GM21423 (cell line): Measurements from ENCODE around the gene PRKCH.
A peak's percentile ranks its signal among the peaks of the same experiment; 100 is the strongest.

Source experiments
- ATAC-seq: cut with Tn5 transposase; IDR thresholded peaks from one replicate; pipeline ENCODE4 v1.9.1; 2021; ENCODE audit warnings: mild to moderate bottlenecking, moderate library complexity; ENCODE audit not compliant: unreplicated experiment

PRKCH gene

GRCh38 chr14:61470261-61470960 lies 149.0 kb downstream of the PRKCH start:
- no peak for ATAC-seq

GRCh38 chr14:61470961-61471293 lies 149.5 kb downstream of the PRKCH start:
- ATAC-seq, result no peak

GRCh38 chr14:61471297-61472005 lies 150.1 kb downstream of the PRKCH start:
- ATAC-seq, result no peak

GRCh38 chr14:61472011-61472672 lies 150.8 kb downstream of the PRKCH start:
- ATAC-seq, result no peak

- ATAC-seq, result no peak
Measured at GRCh38 chr14:61472801-61473376, 151.5 kb downstream of the PRKCH start.

GRCh38 chr14:61474015-61474414 lies 152.6 kb downstream of the PRKCH start:
- ATAC-seq, result no peak

- no peak for ATAC-seq
Measured at GRCh38 chr14:61474701-61475100, 153.3 kb downstream of the PRKCH start.

GRCh38 chr14:61475316-61475715 lies 153.9 kb downstream of the PRKCH start:
- no peak for ATAC-seq

GRCh38 chr14:61476105-61476753 lies 154.8 kb downstream of the PRKCH start:
- peak; percentile 14 for ATAC-seq

- peak; percentile 24 for ATAC-seq
Measured at GRCh38 chr14:61476754-61477410, 155.5 kb downstream of the PRKCH start.

GRCh38 chr14:61477712-61478462 lies 156.5 kb downstream of the PRKCH start:
- ATAC-seq, result no peak

GRCh38 chr14:61478971-61479473 lies 157.6 kb downstream of the PRKCH start:
- ATAC-seq, result peak; percentile 45

- ATAC-seq, result no peak
Measured at GRCh38 chr14:61479746-61480502, 158.5 kb downstream of the PRKCH start.

GRCh38 chr14:61480704-61481285 lies 159.4 kb downstream of the PRKCH start:
- no peak for ATAC-seq

GRCh38 chr14:61481701-61482100 lies 160.3 kb downstream of the PRKCH start:
- no peak for ATAC-seq

- ATAC-seq, result no peak
Measured at GRCh38 chr14:61482348-61483206, 161.2 kb downstream of the PRKCH start.

- no peak for ATAC-seq
Measured at GRCh38 chr14:61483476-61483875, 162.1 kb downstream of the PRKCH start.

GRCh38 chr14:61484031-61484430 lies 162.7 kb downstream of the PRKCH start:
- ATAC-seq, result no peak
